ENCODE results near the gene LENEP.

Gene LENEP

DNA sequence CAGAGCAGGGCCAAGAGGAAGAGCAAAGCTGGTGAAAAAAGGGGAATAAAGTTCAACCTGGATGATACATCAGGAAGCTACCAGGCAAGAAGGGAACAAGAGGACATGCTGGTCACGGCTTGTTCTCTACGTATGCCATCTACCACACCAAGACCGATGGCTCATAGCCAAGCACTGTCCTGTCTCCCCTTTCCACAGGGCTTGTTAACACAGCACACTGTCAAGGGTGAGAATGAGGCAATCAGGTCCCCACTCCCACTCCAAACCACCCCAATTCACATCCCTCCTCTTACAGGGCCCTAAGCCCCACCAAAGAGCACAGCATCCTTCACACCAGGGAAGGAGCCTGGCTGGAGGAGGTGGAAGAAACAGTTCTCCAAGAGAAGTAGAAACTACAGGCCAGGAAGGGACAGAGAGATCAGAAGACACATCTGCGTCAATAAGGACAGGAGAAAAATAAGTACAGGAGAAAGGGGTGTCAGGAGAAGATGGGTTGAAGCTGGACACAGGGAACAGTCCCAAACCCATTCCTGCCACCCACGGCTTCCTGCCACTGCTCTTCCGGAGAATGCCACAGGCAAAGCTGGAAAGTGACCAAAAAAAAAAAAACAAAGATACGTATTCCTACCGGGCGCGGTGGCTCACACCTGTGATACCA, 21.9 kb upstream of the LENEP start:
- no peaks in the 10 kb centered on the region for H3K27me3 ChIP-seq (ENCODE audit: insufficient read depth, low read depth, severe bottlenecking)
- H3K27ac ChIP-seq, result peak overlapping the region; percentile 51
- H3K9me3 ChIP-seq (ENCODE audit: severe bottlenecking), result no peaks in the 10 kb centered on the region
- H3K4me3 ChIP-seq (ENCODE audit: low read depth, low read length), result no peak overlapping the region
- H3K36me3 ChIP-seq, result peaks cover 24% of the 10 kb centered on the region
- TF ChIP-seq, protein P1, sequence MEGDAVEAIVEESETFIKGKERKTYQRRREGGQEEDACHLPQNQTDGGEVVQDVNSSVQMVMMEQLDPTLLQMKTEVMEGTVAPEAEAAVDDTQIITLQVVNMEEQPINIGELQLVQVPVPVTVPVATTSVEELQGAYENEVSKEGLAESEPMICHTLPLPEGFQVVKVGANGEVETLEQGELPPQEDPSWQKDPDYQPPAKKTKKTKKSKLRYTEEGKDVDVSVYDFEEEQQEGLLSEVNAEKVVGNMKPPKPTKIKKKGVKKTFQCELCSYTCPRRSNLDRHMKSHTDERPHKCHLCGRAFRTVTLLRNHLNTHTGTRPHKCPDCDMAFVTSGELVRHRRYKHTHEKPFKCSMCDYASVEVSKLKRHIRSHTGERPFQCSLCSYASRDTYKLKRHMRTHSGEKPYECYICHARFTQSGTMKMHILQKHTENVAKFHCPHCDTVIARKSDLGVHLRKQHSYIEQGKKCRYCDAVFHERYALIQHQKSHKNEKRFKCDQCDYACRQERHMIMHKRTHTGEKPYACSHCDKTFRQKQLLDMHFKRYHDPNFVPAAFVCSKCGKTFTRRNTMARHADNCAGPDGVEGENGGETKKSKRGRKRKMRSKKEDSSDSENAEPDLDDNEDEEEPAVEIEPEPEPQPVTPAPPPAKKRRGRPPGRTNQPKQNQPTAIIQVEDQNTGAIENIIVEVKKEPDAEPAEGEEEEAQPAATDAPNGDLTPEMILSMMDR (IDR thresholded peaks at IDR 0.05; ENCODE audit: low read depth, low read length), result no peak
- no peak for DNase-seq

- Histone ChIP-seq H3K27me3 (ENCODE audit: insufficient read depth, low read depth, severe bottlenecking) (no peaks in the 10 kb centered on the region), H3K9me3 (ENCODE audit: severe bottlenecking) (no peaks in the 10 kb centered on the region), H3K27ac (peak overlapping the region; percentile 25; the same call in 1 of the 2 replicates), H3K4me3 (ENCODE audit: low read depth, low read length) (no peak overlapping the region), H3K36me3 (peaks cover 17% of the 10 kb centered on the region)
- TF ChIP-seq, protein P1 (IDR thresholded peaks at IDR 0.05; ENCODE audit: low read depth, low read length), result no peak
- DNase-seq, result no peak
These were observed 21.2 kb upstream of the LENEP start for GRCh38 chr1:154972213-154972516.

GRCh38 chr1:154972517-154973343, 20.7 kb upstream of the LENEP start:
- peak; percentile 64 for DNase-seq
- H3K27me3 ChIP-seq (ENCODE audit: insufficient read depth, low read depth, severe bottlenecking), result no peaks in the 10 kb centered on the region

GRCh38 chr1:154973344-154974101, 19.9 kb upstream of the LENEP start:
- Histone ChIP-seq H3K4me3 (ENCODE audit: low read depth, low read length) (peak overlapping the region; percentile 55), H3K27ac (peak overlapping the region; percentile 89), H3K9me3 (ENCODE audit: severe bottlenecking) (no peaks in the 10 kb centered on the region), H3K27me3 (ENCODE audit: insufficient read depth, low read depth, severe bottlenecking) (no peaks in the 10 kb centered on the region), H3K36me3 (peaks cover 18% of the 10 kb centered on the region)
- peak; percentile 100 for DNase-seq
- TF ChIP-seq, protein P1 (IDR thresholded peaks at IDR 0.05; ENCODE audit: low read depth, low read length), result peak; percentile 20; the same call in 1 of the 2 replicates

More at GRCh38 chr1:154972517-154973343, 20.7 kb upstream of the LENEP start:
- H3K9me3 ChIP-seq (ENCODE audit: severe bottlenecking), result no peaks in the 10 kb centered on the region
- peak overlapping the region; percentile 89 for H3K27ac ChIP-seq
- peak overlapping the region; percentile 55 for H3K4me3 ChIP-seq (ENCODE audit: low read depth, low read length)
- TF ChIP-seq, protein P1 (IDR thresholded peaks at IDR 0.05; ENCODE audit: low read depth, low read length), result no peak
- H3K36me3 ChIP-seq, result peaks cover 17% of the 10 kb centered on the region

DNA sequence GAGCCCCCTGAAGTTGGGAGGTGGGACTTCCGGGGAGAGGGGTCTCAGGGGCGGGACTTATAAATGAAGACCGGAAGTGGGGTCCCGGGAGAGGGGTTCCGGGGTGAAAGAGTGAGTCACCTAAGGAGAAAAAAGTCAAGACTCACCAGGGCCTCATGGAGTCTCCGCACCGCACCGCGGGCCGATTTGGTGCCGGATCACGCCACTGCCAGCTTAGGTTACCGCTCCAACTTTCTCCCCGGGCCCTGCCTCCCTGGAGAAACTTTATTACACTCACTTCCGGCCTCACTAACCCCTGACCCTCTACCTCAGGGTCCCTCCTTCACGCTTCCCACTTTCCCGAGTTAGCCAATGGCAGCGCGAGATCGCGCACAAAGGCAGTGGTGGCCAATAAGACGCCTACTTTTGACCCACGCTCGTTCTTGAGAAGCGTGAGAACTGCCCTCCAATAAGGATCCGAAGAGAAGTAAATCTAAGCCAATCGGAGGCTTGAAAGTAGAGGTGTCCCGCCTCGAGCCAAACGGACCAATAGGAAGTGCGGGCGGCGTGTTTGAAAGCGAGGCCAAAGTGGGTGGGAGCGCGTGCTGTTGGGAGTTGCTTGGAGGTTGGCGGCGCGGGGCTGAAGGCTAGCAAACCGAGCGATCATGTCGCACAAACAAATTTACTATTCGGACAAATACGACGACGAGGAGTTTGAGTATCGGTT, 19.1 kb upstream of the LENEP start, which contains the start of gene CKS1B:
CKS1B (plus strand) TSS at position 580 of the 706 bp plus-strand sequence; CDS start at position 645, 65 bp downstream.
- H3K4me3 ChIP-seq (ENCODE audit: low read depth, low read length), result peak within 1 kb of the TSS; percentile 55
- H3K27ac ChIP-seq, result peak within 1 kb of the TSS; percentile 89
- DNase-seq, result peak; percentile 100
- no peaks in the 10 kb centered on the region for H3K9me3 ChIP-seq (ENCODE audit: severe bottlenecking)
- no peaks in the 10 kb centered on the region for H3K27me3 ChIP-seq (ENCODE audit: insufficient read depth, low read depth, severe bottlenecking)
- TF ChIP-seq, protein P1 (IDR thresholded peaks at IDR 0.05; ENCODE audit: low read depth, low read length), result no peak
- peaks cover 22% of the 10 kb centered on the region for H3K36me3 ChIP-seq
